Spleen (tissue), 7 donors: ENCODE results near the gene NEDD9.

ENCODE experiments used
- CTCF ChIP-seq, 11 experiments: fragments of 200-600 bp in 7 of 11; fragments of 450-650 bp in 4 of 11; sonication (generic) in 4 of 11; IDR thresholded peaks in 8 of 11; conservative IDR thresholded peaks in 3 of 11; 1 replicate in 7 of 11; 2 replicates in 4 of 11; pipeline versions ENCODE4 v1.4.0 to v1.8.0; 2016 to 2021; ENCODE audit warnings: antibody characterized with exemption in 11 of 11, inconsistent platforms in 4 of 11, mild to moderate bottlenecking in 1 of 11
- POLR2AphosphoS5 ChIP-seq, 3 donors: sonication (generic); formaldehyde crosslinking; IDR thresholded peaks; one replicate each; pipeline ENCODE4 v1.5.1; 2017; ENCODE audit warnings: antibody characterized with exemption in 3 of 3
- donor health status: DM: no; HTN: no; CAD: no; lungs with moderate emphysema.
- donor health status: DM: no; HTN: no; CAD: no.
- donor health status: DM: no; HTN: no; CAD: no.

DNA sequence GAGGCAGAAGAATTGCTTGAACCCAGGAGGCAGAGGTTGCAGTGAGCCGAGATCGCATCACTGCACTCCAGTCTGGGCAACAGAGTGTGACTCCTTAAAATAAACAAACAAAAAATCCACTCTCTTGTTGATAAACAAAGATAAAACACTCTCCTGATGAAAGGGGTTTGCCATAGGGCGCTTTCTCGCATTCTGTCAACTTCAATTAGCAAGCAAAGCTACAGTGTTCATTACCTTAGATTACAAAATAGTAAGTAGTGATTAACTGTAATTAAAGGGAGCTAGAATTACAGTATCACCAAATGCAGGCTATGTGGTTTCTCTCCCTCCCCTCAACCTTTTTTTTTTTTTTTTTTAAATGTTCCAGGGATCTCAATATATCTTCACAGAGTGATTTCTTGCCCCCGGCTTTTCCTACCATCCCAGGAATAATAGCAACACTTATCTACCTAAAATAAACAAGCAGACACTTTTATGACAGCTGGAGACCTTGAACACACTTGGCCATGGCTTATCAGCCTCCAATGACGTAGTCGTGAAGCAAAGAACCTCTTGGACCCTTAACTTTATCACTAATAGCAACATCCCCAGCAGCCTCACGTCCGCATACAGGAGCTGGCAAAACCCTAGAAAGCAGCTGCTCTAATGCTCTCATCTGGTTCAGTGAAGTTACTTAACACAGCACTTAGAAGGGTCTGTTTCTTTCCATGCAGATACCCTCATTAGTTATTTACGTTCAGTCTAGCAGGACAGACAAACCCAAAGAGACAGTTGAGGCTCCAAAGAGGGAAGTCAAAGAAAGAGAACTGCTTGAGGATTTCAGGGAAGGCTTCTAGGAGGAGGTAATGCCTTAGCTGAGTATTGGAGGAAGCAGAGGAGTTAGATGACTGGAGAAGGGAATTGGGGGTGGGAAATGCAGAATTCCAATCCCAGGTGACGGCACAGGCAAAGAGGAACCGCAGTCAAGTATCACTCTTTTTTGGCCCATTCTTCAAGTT, 37.9 kb upstream of the NEDD9 start:
- no peak for TF ChIP-seq CTCF (IDR thresholded peaks at IDR 0.05 in 8 of 11, conservative IDR thresholded peaks at IDR 0.05 in 3 of 11)
- TF ChIP-seq POLR2AphosphoS5 (IDR thresholded peaks at IDR 0.05): no peak
